PC-3 (cell line): ENCODE results near the gene SCAPER.

Experiments
- EZH2 ChIP-seq: fragments of 300-600 bp; sonication (generic); IDR thresholded peaks from one replicate; pipeline ENCODE4 v1.6.1; 2017; ENCODE audit warnings: antibody characterized with exemption, mild to moderate bottlenecking, low read length; ENCODE audit not compliant: unreplicated experiment
- EZH2phosphoT487 ChIP-seq: fragments of 300-600 bp; sonication (generic); IDR thresholded peaks from 2 replicates; pipeline ENCODE4 v1.6.1; 2018; ENCODE audit warnings: mild to moderate bottlenecking, antibody characterized with exemption, low read length, borderline replicate concordance
- TF ChIP-seq, protein P1 (sequence below): fragments of 300-600 bp; sonication (generic); conservative IDR thresholded peaks from 2 replicates; pipeline ENCODE4 v1.5.1; 2017; ENCODE audit warnings: antibody characterized with exemption, low read depth, mild to moderate bottlenecking, low read length

DNA sequence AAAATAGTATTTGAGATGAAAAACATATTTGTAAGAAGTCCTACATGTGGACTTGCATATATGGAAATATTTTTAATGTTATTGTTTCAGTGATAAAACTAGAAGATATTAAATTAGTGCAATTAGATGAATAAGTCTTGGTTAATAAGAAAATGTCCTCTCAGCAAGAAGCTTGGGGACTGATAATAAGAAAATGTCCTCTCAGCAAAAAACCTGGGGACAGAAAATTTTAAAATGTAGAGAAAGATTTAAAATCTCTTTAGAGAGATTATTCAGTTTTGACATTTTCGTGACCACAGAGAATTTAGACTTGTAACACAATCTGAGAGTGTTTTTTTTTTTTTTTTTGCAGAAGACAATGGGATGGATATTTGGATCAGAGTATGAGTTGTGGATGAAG is 412.6 kb downstream of the SCAPER start:
- TF ChIP-seq, protein P1, sequence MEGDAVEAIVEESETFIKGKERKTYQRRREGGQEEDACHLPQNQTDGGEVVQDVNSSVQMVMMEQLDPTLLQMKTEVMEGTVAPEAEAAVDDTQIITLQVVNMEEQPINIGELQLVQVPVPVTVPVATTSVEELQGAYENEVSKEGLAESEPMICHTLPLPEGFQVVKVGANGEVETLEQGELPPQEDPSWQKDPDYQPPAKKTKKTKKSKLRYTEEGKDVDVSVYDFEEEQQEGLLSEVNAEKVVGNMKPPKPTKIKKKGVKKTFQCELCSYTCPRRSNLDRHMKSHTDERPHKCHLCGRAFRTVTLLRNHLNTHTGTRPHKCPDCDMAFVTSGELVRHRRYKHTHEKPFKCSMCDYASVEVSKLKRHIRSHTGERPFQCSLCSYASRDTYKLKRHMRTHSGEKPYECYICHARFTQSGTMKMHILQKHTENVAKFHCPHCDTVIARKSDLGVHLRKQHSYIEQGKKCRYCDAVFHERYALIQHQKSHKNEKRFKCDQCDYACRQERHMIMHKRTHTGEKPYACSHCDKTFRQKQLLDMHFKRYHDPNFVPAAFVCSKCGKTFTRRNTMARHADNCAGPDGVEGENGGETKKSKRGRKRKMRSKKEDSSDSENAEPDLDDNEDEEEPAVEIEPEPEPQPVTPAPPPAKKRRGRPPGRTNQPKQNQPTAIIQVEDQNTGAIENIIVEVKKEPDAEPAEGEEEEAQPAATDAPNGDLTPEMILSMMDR, result no peak
- TF ChIP-seq EZH2phosphoT487 (no peak), EZH2 (no peak)
